ENCODE measurements around the gene IL16.

- TF ChIP-seq CTCF (IDR thresholded peaks at IDR 0.05) (no peak), POLR2A (IDR thresholded peaks at IDR 0.05; ENCODE audit: low read depth) (no peak), EP300 (IDR thresholded peaks at IDR 0.05) (no peak)
Measured at GRCh38 chr15:81303244-81304225, 106.9 kb downstream of the IL16 start.
